WTC11 (cell line): ENCODE results near the gene PTGER1. TPM values are rescaled to one million over a fixed set of nuclear protein-coding genes. Genes with fewer than 3 reads are reported as not detected.

Source experiments
- AR ChIP-seq: fragments of 250-450 bp; sonication (Bioruptor Pico); IDR thresholded peaks from 2 replicates; pipeline ENCODE4 v1.9.0; 2021; ENCODE audit warnings: mild to moderate bottlenecking
- ATF3 ChIP-seq: sonication (generic); formaldehyde crosslinking; conservative IDR thresholded peaks from 2 replicates; pipeline ENCODE4 v1.8.1; 2022; ENCODE audit warnings: mild to moderate bottlenecking, missing genetic modification reagents
- CBFB ChIP-seq: sonication (generic); formaldehyde crosslinking; IDR thresholded peaks from 2 replicates; pipeline ENCODE4 v1.8.1; 2022; ENCODE audit warnings: mild to moderate bottlenecking, low read depth, missing genetic modification reagents
- CDX4 ChIP-seq: fragments of 250-450 bp; sonication (Bioruptor Pico); IDR thresholded peaks from 2 replicates; pipeline ENCODE4 v1.9.0; 2021; ENCODE audit warnings: moderate library complexity, mild to moderate bottlenecking, inconsistent platforms, borderline replicate concordance
- CREB1 ChIP-seq: sonication (generic); formaldehyde crosslinking; IDR thresholded peaks from 2 replicates; pipeline ENCODE4 v1.8.0; 2023; ENCODE audit warnings: mild to moderate bottlenecking, missing genetic modification reagents
- ERG ChIP-seq: fragments of 250-450 bp; sonication (Bioruptor Pico); IDR thresholded peaks from 2 replicates; pipeline ENCODE4 v1.8.0; 2021; ENCODE audit warnings: mild to moderate bottlenecking
- ETV6 ChIP-seq: sonication (generic); formaldehyde crosslinking; IDR thresholded peaks from 2 replicates; pipeline ENCODE4 v1.8.1; 2022; ENCODE audit warnings: mild to moderate bottlenecking, missing genetic modification reagents
- GTF2I ChIP-seq: fragments of 250-450 bp; sonication (Bioruptor Pico); conservative IDR thresholded peaks from 2 replicates; pipeline ENCODE4 v1.4.0; 2021; ENCODE audit warnings: mild to moderate bottlenecking
- JAZF1 ChIP-seq: fragments of 250-450 bp; sonication (Bioruptor Pico); IDR thresholded peaks from 2 replicates; pipeline ENCODE4 v1.9.0; 2021; ENCODE audit warnings: moderate library complexity, mild to moderate bottlenecking, inconsistent platforms
- JUN ChIP-seq: sonication (generic); formaldehyde crosslinking; IDR thresholded peaks from 2 replicates; pipeline ENCODE4 v1.8.0; 2023; ENCODE audit warnings: mild to moderate bottlenecking, missing genetic modification reagents
- MXD4 ChIP-seq: fragments of 250-450 bp; sonication (Bioruptor Pico); IDR thresholded peaks from 2 replicates; pipeline ENCODE4 v1.8.0; 2021; ENCODE audit warnings: mild to moderate bottlenecking, moderate library complexity, borderline replicate concordance
- MYBL2 ChIP-seq: sonication (generic); formaldehyde crosslinking; IDR thresholded peaks from 2 replicates; pipeline ENCODE4 v1.8.1; 2023; ENCODE audit warnings: mild to moderate bottlenecking, moderate library complexity, missing genetic modification reagents
- PRDM15 ChIP-seq: sonication (generic); formaldehyde crosslinking; IDR thresholded peaks from 2 replicates; pipeline ENCODE4 v1.8.0; 2022; ENCODE audit warnings: missing genetic modification reagents
- PRRX2 ChIP-seq: fragments of 250-450 bp; sonication (Bioruptor Pico); IDR thresholded peaks from 2 replicates; pipeline ENCODE4 v1.8.0; 2021; ENCODE audit warnings: mild to moderate bottlenecking
- SMAD4 ChIP-seq: sonication (generic); formaldehyde crosslinking; IDR thresholded peaks from 2 replicates; pipeline ENCODE4 v1.8.0; 2022; ENCODE audit warnings: mild to moderate bottlenecking, missing genetic modification reagents
- ZBTB21 ChIP-seq: sonication (generic); formaldehyde crosslinking; IDR thresholded peaks from 2 replicates; pipeline ENCODE4 v1.8.1; 2023; ENCODE audit warnings: mild to moderate bottlenecking, missing genetic modification reagents, borderline replicate concordance
- ZNF138 ChIP-seq: sonication (generic); formaldehyde crosslinking; conservative IDR thresholded peaks from 2 replicates; pipeline ENCODE4 v1.8.1; 2022; ENCODE audit warnings: mild to moderate bottlenecking, moderate library complexity, missing genetic modification reagents
- total RNA-seq: library from RNA; stranded (reverse); gene quantifications from 3 replicates; pipeline ENCODE4 v1.2.3, GENCODE V29; 2021
- TF ChIP-seq, protein P1 (sequence below): fragments of 250-450 bp; sonication (Bioruptor Pico); conservative IDR thresholded peaks from 2 replicates; pipeline ENCODE4 v1.9.0; 2021; ENCODE audit warnings: mild to moderate bottlenecking
- TF ChIP-seq, protein P2 (sequence below): sonication (generic); formaldehyde crosslinking; conservative IDR thresholded peaks from 2 replicates; pipeline ENCODE4 v1.8.1; 2023; ENCODE audit warnings: mild to moderate bottlenecking, low read depth, missing genetic modification reagents, moderate library complexity
- TF ChIP-seq, protein P3 (sequence below): sonication (generic); formaldehyde crosslinking; IDR thresholded peaks from 2 replicates; pipeline ENCODE4 v1.8.0; 2022; ENCODE audit warnings: mild to moderate bottlenecking, missing genetic modification reagents
- TF ChIP-seq, protein P4 (sequence below): sonication (generic); formaldehyde crosslinking; IDR thresholded peaks from 2 replicates; pipeline ENCODE4 v1.8.1; 2022; ENCODE audit warnings: low read depth, mild to moderate bottlenecking, moderate library complexity, missing genetic modification reagents, borderline replicate concordance

The PTGER1 gene
- total RNA-seq, 1 experiment from 2014 or later = 0.68 TPM

- TF ChIP-seq CDX4 (CRISPR knock-in tag) = no peak
- peak; percentile 24 for TF ChIP-seq PRRX2 (CRISPR knock-in tag)
- TF ChIP-seq SMAD4 (CRISPR knock-in tag) = peak; percentile 77; the same call in 1 of the 2 replicates
- no peak for TF ChIP-seq JAZF1 (CRISPR knock-in tag)
- no peak for TF ChIP-seq ETV6 (CRISPR knock-in tag)
- no peak for TF ChIP-seq ZNF138 (CRISPR knock-in tag)
- no peak for TF ChIP-seq GTF2I
- TF ChIP-seq, protein P1, sequence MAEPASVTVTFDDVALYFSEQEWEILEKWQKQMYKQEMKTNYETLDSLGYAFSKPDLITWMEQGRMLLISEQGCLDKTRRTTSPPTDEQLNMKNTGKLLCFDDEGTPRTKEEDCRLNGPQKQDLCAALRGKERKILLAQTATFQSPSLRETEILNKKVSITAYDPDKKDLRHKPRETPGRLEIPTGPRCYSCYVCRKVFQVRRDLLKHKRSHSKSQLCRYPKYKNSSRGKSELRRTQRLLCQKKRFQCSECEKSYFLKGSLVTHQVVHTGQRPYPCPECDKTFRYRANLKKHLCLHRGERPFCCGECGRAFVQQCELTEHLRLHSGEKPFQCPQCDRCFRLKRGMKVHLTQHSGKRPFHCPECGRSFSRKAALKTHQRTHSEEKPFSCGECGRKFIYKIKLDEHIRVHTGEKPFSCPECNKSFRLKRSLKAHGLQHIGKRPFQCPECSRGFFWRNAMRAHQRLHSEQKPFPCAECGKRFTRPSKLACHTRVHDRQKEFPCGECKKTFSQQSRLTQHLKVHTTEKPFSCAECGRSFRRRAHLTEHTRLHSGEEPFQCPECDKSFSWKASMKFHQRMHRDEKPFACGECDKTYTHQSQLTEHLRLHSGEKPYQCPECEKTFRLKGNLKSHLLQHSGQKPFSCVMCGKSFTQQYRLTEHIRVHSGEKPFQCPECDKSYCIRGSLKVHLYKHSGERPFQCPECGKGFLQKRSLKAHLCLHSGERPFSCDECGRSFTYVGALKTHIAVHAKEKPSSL (CRISPR knock-in tag) = no peak
- no peak for TF ChIP-seq PRDM15 (CRISPR knock-in tag)
- TF ChIP-seq, protein P2, sequence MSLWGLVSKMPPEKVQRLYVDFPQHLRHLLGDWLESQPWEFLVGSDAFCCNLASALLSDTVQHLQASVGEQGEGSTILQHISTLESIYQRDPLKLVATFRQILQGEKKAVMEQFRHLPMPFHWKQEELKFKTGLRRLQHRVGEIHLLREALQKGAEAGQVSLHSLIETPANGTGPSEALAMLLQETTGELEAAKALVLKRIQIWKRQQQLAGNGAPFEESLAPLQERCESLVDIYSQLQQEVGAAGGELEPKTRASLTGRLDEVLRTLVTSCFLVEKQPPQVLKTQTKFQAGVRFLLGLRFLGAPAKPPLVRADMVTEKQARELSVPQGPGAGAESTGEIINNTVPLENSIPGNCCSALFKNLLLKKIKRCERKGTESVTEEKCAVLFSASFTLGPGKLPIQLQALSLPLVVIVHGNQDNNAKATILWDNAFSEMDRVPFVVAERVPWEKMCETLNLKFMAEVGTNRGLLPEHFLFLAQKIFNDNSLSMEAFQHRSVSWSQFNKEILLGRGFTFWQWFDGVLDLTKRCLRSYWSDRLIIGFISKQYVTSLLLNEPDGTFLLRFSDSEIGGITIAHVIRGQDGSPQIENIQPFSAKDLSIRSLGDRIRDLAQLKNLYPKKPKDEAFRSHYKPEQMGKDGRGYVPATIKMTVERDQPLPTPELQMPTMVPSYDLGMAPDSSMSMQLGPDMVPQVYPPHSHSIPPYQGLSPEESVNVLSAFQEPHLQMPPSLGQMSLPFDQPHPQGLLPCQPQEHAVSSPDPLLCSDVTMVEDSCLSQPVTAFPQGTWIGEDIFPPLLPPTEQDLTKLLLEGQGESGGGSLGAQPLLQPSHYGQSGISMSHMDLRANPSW = no peak
- TF ChIP-seq, protein P3, sequence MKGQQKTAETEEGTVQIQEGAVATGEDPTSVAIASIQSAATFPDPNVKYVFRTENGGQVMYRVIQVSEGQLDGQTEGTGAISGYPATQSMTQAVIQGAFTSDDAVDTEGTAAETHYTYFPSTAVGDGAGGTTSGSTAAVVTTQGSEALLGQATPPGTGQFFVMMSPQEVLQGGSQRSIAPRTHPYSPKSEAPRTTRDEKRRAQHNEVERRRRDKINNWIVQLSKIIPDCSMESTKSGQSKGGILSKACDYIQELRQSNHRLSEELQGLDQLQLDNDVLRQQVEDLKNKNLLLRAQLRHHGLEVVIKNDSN = peak; percentile 56
- TF ChIP-seq AR (CRISPR knock-in tag) = no peak
- no peak for TF ChIP-seq ZBTB21 (CRISPR knock-in tag)
- TF ChIP-seq, protein P4, sequence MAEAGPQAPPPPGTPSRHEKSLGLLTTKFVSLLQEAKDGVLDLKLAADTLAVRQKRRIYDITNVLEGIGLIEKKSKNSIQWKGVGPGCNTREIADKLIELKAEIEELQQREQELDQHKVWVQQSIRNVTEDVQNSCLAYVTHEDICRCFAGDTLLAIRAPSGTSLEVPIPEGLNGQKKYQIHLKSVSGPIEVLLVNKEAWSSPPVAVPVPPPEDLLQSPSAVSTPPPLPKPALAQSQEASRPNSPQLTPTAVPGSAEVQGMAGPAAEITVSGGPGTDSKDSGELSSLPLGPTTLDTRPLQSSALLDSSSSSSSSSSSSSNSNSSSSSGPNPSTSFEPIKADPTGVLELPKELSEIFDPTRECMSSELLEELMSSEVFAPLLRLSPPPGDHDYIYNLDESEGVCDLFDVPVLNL (CRISPR knock-in tag) = no peak
- TF ChIP-seq JUN (CRISPR knock-in tag) = no peak
- peak; percentile 36; the same call in 1 of the 2 replicates for TF ChIP-seq CREB1
- no peak for TF ChIP-seq MXD4
- no peak for TF ChIP-seq ATF3 (CRISPR knock-in tag)
- peak; percentile 70 for TF ChIP-seq ERG (CRISPR knock-in tag)
- TF ChIP-seq CBFB = no peak
- no peak; the same call in 1 of the 2 replicates for TF ChIP-seq MYBL2 (CRISPR knock-in tag)
These were observed 2.8 kb downstream of the PTGER1 start (continued) for GRCh38 chr19:14472202-14472938.
